IgD-negative memory B cell (primary cell): Measurements from ENCODE around the gene EVI5. TPM values are rescaled to one million over a fixed set of nuclear protein-coding genes. Genes with fewer than 3 reads are reported as not detected.
"Not testable (repeated sequence)": the region's sequence is repeated elsewhere in the genome, so short reads cannot be mapped to it uniquely, and the experiment has no call there.

Experiments used
- H3K27ac Mint-ChIP-seq, 3 donors: one replicate each; pipeline ENCODE4 v1.8.0; 2020 to 2022; ENCODE audit warnings: mild to moderate bottlenecking in 3 of 3, mixed read lengths in 3 of 3, moderate library complexity in 1 of 3
- H3K27me3 Mint-ChIP-seq: one replicate; pipeline ENCODE4 v1.8.0; 2021; ENCODE audit warnings: mixed read lengths
- H3K36me3 Mint-ChIP-seq: one replicate; pipeline ENCODE4 v1.8.0; 2020; ENCODE audit warnings: mild to moderate bottlenecking, mixed read lengths
- H3K4me1 Mint-ChIP-seq, 3 donors: one replicate each; pipeline ENCODE4 v1.8.0; 2020 to 2022; ENCODE audit warnings: mixed read lengths in 3 of 3, mild to moderate bottlenecking in 1 of 3
- H3K4me3 Mint-ChIP-seq, 4 donors: one replicate each; pipeline ENCODE4 v1.8.0; 2020 to 2022; ENCODE audit warnings: mild to moderate bottlenecking in 4 of 4, mixed read lengths in 4 of 4, moderate library complexity in 3 of 4
- H3K9me3 Mint-ChIP-seq, 3 donors: one replicate each; pipeline ENCODE4 v1.8.0; 2020 to 2021; ENCODE audit warnings: mixed read lengths in 3 of 3, mild to moderate bottlenecking in 1 of 3
- polyA plus RNA-seq: library from polyadenylated mRNA; unstranded; fragments of 300-500 nt; fragmentation: Illumina TruSeq; gene quantifications from one replicate; pipeline ENCODE4 v1.2.3, GENCODE V29; 2021

The EVI5 gene
- polyA plus RNA-seq, 1 donor from 2014 or later: 4.8 TPM

DNA sequence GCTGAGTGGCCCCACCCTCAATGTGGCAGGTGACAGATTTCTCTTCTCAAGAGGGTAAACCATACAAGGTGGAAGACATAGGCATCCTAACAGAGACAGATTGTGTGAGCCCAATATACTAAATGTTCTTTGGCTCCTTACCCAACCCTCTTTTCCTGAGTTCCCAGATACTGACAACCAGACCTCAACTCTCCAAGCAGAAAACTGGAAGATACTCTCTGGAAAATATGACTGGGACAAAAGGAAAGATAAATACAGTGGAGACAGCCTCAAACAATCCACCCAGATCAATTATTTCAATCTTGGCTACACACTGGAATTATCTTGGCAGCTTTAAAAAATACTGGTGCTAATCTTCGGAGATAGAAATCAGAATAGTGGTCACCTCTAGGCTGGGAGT is 6.5 kb downstream of the EVI5 start:
- H3K4me1 Mint-ChIP-seq: peaks cover 17 to 23% (median 17%) of the 10 kb centered on the region in 3 donors
- no peak overlapping the region for H3K27ac Mint-ChIP-seq
- peaks cover 0 to 2% (median 0%) of the 10 kb centered on the region in 3 donors for H3K9me3 Mint-ChIP-seq
- no peaks in the 10 kb centered on the region for H3K27me3 Mint-ChIP-seq
- H3K36me3 Mint-ChIP-seq: peaks cover 13% of the 10 kb centered on the region
- peak overlapping the region in 1 of 4 donors; percentile 52 for H3K4me3 Mint-ChIP-seq

DNA sequence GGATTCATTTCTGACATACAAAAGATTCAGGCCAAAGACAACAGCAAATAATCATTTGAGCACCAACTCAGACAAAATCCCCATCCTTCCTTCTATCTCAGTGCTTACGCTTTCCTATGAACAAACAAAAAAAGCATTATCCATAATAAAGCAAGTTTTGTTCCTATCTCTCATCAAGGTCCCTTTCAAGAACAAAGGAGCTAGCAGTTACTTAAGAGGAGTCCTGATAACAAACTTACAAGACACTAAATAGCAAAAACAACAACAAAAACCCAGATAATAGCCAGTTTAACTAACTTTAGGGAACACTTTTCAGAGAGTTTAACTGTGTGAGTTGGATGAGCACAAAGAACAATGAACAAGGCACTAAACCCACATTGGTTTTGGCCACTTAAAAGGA is 10.5 kb downstream of the EVI5 start:
- H3K27me3 Mint-ChIP-seq: no peaks in the 10 kb centered on the region

DNA sequence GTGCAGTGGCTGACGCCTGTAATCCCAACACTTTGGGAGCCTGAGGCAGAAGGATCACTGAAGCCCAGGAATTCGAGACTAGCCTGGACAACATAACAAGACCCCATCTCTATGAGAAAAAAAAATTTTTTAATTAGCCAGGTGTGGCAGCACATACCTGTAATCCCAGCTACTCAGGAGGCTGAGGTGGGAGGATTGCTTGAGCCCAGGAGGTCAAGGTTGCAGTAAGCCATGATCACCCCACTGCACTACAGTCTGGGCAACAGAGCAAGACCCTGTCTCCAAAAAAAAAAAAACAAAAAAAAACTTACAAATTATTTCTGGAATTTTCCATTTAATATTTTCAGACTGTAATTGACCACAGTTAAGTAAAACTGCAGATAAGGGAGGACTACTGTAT is 11.2 kb downstream of the EVI5 start:
- not testable (repeated sequence) for H3K4me3 Mint-ChIP-seq, H3K27ac Mint-ChIP-seq, H3K9me3 Mint-ChIP-seq, H3K27me3 Mint-ChIP-seq
- Mint-ChIP-seq H3K36me3 (peaks cover 17% of the 10 kb centered on the region), H3K4me1 (peaks cover 10 to 13% (median 10%) of the 10 kb centered on the region in 3 donors)

More for the DNA sequence above, 10.5 kb downstream of the EVI5 start:
- Mint-ChIP-seq H3K4me3 (peak overlapping the region in 1 of 4 donors; percentile 32), H3K9me3 (peaks cover 0 to 2% (median 0%) of the 10 kb centered on the region in 3 donors), H3K4me1 (peaks cover 7 to 13% (median 8%) of the 10 kb centered on the region in 3 donors), H3K36me3 (peaks cover 15% of the 10 kb centered on the region), H3K27ac (no peak overlapping the region)

DNA sequence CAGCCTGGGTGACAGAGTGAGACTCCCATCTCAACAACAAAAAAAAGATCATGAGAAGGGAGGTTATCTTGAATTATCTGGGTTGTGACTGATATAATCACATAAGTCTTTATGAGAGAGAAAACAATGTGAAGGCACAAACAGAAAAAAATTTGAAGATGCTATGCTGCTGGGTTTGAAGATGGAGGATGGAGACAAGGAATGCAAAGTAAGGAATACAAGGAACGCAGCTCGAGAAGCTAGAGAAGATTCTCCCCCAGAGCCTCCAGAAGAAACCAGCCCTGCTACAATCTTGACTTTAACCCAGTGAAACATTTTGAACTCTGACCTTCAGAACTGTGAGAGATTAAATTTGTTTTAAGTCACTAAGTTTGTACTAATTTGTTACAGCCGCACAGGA is 15.1 kb downstream of the EVI5 start:
- Mint-ChIP-seq H3K4me1 (peaks cover 7 to 12% (median 7%) of the 10 kb centered on the region in 3 donors), H3K36me3 (peaks cover 11% of the 10 kb centered on the region), H3K9me3 (peaks cover 4 to 5% (median 5%) of the 10 kb centered on the region in 3 donors), H3K27ac (no peak overlapping the region), H3K27me3 (no peaks in the 10 kb centered on the region), H3K4me3 (no peak overlapping the region)

DNA sequence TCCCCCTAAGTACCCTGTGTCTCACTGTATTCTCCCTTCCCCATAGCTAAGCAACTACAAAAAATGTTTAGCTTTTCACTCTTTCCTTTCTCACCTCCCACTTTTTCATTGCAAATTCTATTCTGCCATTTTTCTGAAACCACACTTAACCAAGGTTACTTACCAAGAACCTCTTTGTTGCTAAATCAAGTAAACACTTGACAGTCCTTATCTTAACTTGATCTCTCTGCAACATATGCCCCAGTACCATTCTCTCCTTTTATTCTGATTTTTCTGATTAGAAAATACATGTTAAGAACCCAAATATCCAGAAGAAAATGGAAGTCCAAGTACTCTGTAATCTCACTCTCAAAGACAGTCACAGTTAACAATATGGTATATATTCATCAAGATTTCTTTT is 16.0 kb downstream of the EVI5 start:
- peaks cover 0 to 8% (median 4%) of the 10 kb centered on the region in 3 donors for H3K4me1 Mint-ChIP-seq
- peaks cover 11% of the 10 kb centered on the region for H3K36me3 Mint-ChIP-seq
- no peak overlapping the region for H3K4me3 Mint-ChIP-seq
- H3K9me3 Mint-ChIP-seq: peaks cover 4 to 5% (median 5%) of the 10 kb centered on the region in 3 donors
- H3K27me3 Mint-ChIP-seq: no peaks in the 10 kb centered on the region
- H3K27ac Mint-ChIP-seq: no peak overlapping the region

DNA sequence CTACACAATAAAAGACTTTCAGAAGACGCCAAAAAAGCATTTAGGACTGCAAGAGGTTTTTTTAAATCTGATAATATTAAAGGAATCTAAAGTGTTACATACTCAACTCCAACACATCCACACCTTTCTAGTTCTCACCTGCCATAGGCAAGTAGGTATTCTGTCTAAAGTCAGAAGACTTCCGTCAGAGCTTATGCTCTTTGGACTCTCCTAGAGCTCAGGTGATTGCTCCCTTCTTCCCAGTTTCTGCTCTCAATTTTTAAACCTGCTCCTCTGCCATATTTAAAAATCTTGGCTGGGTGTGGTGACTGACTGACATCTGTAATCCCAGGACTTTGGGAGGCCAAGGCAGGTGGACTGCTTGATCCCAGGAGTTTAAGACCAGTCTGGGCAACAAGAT is 16.6 kb downstream of the EVI5 start:
- Mint-ChIP-seq H3K9me3 (peaks cover 4 to 5% (median 5%) of the 10 kb centered on the region in 3 donors), H3K36me3 (peaks cover 11% of the 10 kb centered on the region), H3K4me3 (no peak overlapping the region), H3K4me1 (peaks cover 0 to 8% (median 4%) of the 10 kb centered on the region in 3 donors), H3K27me3 (no peaks in the 10 kb centered on the region), H3K27ac (peak overlapping the region in 1 of 3 donors; percentile 39)

DNA sequence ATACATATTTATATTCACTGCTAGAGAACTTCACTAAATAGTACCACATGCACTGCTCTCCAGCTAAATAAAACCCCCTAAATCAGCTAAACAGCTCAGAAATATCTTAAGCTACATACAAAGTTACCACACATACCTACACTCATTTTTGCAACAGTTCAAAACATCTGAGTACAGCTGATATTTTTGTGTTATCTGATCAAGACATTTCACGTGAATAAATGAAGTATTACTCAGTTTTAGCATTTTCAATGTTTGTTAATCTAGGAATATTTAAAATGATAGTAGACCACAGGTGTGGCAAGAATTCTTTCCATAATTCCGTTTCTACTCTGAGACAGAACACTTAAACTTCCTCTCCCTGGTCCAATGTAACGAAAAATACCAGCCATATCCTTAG is 20.8 kb downstream of the EVI5 start:
- Mint-ChIP-seq H3K27ac (no peak overlapping the region), H3K36me3 (peaks cover 4% of the 10 kb centered on the region), H3K4me1 (peaks cover 0 to 6% (median 3%) of the 10 kb centered on the region in 3 donors), H3K9me3 (peaks cover 4 to 5% (median 5%) of the 10 kb centered on the region in 3 donors), H3K27me3 (no peaks in the 10 kb centered on the region), H3K4me3 (no peak overlapping the region)

DNA sequence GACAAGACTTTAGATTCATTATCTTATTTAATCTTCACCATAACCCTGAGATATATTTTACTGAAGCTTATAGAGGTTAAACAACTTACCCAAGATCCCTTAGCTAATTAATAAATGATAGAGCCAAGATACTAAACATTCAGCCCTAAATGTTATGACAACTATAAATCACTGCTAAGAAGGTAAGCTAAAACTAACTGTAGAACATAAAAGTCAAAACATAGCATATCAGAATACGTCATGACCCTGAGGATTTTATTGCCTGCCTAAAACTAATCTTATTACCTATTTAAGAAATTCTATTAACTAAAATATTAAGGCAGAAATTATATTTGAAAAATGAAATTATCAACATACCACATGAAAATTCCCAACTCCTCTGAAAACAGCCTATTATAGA is 22.6 kb downstream of the EVI5 start:
- H3K27ac Mint-ChIP-seq: no peak overlapping the region
- H3K36me3 Mint-ChIP-seq: peaks cover 1% of the 10 kb centered on the region
- no peaks in the 10 kb centered on the region for H3K27me3 Mint-ChIP-seq
- peaks cover 0 to 3% (median 3%) of the 10 kb centered on the region in 3 donors for H3K4me1 Mint-ChIP-seq
- H3K9me3 Mint-ChIP-seq: no peaks in the 10 kb centered on the region
- no peak overlapping the region for H3K4me3 Mint-ChIP-seq

DNA sequence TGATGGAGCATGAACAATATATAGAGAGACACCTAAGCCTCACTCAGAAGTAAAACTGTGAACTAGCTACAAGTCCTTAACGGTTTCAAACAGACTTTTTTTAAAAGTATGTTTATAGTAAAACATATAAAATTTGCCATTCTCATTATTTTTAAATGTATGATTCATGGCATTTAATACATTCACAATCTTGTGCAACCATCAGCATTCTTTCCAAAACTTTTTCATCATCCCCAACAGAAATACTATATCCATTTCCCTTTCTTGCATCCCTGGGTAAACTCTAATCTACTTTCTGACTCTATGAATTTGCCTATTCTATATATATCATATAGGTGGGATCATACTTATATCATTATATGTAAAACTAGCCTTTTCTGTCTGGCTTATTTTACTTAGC is 25.5 kb downstream of the EVI5 start:
- H3K4me3 Mint-ChIP-seq: no peak overlapping the region
- H3K27me3 Mint-ChIP-seq: no peaks in the 10 kb centered on the region
- peaks cover 14% of the 10 kb centered on the region for H3K36me3 Mint-ChIP-seq
- H3K9me3 Mint-ChIP-seq: peaks cover 0 to 3% (median 0%) of the 10 kb centered on the region in 3 donors
- no peak overlapping the region for H3K27ac Mint-ChIP-seq
- peaks cover 0 to 3% (median 1%) of the 10 kb centered on the region in 3 donors for H3K4me1 Mint-ChIP-seq

DNA sequence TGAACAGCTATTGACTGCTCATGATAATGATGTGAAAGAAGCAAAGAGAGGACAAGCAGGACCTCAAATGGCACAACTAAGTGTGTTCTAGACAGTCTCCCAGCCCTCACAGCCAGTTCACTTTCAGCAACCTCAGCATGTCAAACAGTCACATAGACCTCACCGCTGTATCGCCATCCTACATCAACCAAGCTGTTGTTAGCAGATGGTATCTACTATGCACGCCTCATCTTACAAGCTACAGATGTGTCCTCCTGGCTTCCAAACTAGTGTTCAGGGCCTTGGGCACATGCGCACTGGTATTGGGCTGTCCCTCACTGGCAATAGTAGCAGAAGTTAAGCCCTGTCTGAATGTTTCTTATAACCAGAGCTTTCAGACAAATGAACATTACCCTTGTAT is 28.4 kb downstream of the EVI5 start:
- Mint-ChIP-seq H3K9me3 (peaks cover 0 to 3% (median 0%) of the 10 kb centered on the region in 3 donors), H3K27ac (no peak overlapping the region), H3K4me1 (peaks cover 0 to 5% (median 1%) of the 10 kb centered on the region in 3 donors), H3K36me3 (peaks cover 15% of the 10 kb centered on the region), H3K4me3 (no peak overlapping the region), H3K27me3 (no peaks in the 10 kb centered on the region)

DNA sequence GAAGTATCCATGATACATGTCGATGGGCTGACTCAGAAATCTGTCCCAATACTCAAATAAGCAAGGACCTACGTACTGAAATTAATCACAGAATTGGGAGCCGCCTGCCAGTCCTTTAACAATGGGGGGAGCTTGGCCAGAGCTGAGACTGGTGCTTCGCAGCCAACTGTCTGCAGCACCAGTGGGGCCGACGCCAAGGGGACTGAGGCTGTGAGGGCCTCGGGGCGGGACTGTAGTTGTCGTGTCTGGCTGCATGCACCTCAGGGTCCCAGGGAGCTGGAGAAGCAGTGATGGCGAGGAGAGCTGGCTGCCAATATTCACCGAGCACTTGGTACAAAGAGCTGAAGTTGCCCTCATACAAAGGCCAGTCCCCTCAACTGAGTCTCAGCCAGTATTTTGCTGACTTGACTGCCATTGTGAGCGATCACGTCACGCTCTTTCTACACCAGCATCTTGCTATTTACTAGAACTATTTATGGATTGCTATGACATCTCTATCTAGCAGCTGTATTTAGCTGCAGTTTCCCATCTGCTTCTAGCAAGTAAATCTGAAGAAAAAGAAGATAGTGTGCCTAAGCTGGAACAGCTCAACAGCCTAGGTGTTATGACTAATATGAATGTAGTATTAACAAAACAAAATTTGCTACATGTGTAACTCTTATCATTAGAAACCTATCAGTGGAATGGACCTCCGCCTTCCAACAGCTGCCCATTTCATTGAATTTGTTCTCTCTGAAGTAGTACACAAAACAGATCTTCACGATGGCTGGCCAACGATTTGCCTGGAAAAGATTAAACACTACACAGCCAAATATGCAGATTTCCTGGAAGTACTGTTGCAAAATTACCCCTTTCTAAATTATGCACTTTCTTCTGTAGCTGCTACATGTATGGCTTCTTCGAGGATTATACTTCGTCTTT is 29.1 kb downstream of the EVI5 start:
- Mint-ChIP-seq H3K27me3 (no peaks in the 10 kb centered on the region), H3K4me3 (no peak overlapping the region), H3K36me3 (peaks cover 15% of the 10 kb centered on the region), H3K9me3 (peaks cover 0 to 3% (median 0%) of the 10 kb centered on the region in 3 donors), H3K4me1 (peaks cover 1 to 5% (median 5%) of the 10 kb centered on the region in 3 donors), H3K27ac (no peak overlapping the region)

DNA sequence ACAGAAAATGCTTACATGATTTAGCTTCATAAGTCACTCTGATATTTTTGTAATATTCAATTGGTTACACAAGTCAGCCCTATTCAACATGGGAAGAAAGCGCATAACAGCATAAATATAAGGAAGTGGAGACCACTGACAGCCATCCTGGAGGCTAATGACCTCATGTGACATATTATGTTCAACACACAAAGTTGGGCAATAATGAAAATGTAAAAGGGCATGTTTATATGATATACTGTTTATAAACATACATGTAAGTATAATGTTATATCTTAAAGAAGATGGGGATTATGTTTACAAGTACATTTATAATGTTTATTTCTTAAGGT is 30.2 kb downstream of the EVI5 start:
- no peaks in the 10 kb centered on the region for H3K27me3 Mint-ChIP-seq
- H3K9me3 Mint-ChIP-seq: peaks cover 0 to 3% (median 0%) of the 10 kb centered on the region in 3 donors
- peaks cover 1 to 6% (median 5%) of the 10 kb centered on the region in 3 donors for H3K4me1 Mint-ChIP-seq
- H3K4me3 Mint-ChIP-seq: no peak overlapping the region
- no peak overlapping the region for H3K27ac Mint-ChIP-seq
- H3K36me3 Mint-ChIP-seq: peaks cover 15% of the 10 kb centered on the region

DNA sequence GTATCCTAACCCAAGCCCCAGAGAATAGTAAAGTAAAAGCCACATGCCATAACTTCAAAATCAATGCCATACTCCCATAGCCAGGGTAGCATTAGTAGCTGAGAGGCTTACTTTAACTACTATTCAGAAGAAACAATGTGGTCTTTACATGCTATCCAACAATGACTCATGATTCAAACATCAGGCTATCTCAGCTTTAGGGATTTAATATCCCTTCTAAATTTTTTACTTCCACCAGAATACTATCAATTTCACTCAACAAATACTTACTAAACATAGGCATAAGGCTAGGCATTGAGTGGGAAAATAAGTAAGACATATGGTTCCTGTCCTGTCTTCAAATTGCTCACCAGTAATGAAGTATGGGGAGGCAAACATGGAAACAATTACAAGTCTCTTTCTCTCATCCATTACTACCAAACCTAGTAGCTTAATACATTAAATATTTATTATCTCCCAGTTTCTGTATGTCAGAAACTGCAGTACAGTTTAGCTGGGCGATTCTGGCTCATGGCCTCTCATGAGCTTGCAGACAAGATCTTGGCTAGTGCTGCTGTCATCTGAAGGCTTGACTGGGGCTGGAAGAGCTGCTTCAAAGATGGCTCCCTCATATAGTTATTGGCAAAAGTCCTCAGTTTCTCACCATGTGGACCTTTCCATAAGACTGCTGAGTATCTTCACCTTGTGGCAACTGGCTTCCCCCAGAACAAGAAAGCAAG is 30.7 kb downstream of the EVI5 start:
- Mint-ChIP-seq H3K27ac (no peak overlapping the region), H3K36me3 (peaks cover 15% of the 10 kb centered on the region), H3K4me3 (no peak overlapping the region)

DNA sequence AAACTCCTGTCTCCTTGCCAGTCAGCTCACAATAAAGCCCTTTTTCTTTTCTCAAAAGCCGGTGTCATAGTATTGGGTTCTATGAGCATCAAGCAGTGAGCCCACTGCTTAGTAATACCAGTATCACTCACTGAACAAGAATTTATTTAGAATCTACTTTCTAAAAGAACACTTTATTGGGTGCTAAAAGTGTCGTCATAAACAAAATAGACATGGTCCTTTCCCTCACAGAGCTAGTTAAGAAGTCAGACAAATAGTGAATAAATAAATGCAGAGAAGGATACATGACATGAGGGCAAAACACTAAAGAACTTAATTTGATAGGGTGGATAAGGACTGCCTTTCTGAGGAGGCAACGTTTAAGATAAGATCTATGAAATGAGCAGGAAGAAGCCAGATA is 32.2 kb downstream of the EVI5 start:
- peaks cover 13% of the 10 kb centered on the region for H3K36me3 Mint-ChIP-seq
- peaks cover 2 to 9% (median 8%) of the 10 kb centered on the region in 3 donors for H3K4me1 Mint-ChIP-seq
- peaks cover 0 to 3% (median 0%) of the 10 kb centered on the region in 3 donors for H3K9me3 Mint-ChIP-seq
- H3K4me3 Mint-ChIP-seq: no peak overlapping the region
- peak overlapping the region in 1 of 3 donors; percentile 69 for H3K27ac Mint-ChIP-seq
- H3K27me3 Mint-ChIP-seq: no peaks in the 10 kb centered on the region

More for the DNA sequence above, 30.7 kb downstream of the EVI5 start:
- Mint-ChIP-seq H3K9me3 (peaks cover 0 to 3% (median 0%) of the 10 kb centered on the region in 3 donors), H3K4me1 (peaks cover 1 to 6% (median 5%) of the 10 kb centered on the region in 3 donors), H3K27me3 (no peaks in the 10 kb centered on the region)

DNA sequence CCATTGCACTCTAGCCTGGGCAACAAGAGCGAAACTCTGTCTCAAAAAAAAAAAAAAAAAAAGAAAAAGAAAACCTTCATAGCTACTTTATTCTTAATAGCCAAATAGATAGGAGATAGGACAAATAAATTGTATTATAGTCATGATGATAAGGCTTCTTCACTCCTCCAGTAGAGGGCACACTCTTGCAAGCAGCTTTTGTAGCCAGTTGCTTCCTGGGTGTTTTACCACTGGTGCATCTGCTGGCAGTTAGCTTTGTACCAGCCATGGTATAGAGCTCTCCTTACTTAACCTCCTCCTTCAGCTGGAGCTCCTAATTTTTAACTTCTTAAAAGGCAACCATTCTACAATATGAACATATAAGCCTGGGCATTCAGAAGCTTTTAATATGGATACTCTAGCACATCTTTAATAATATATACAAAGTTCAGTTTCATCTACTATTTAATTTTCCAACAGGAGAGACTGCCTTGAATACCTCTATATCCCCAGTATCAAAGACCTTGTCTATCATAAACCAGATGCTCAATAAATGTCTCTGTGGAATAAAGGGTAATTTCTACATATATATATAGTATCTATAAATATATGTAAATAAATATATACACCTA is 35.8 kb downstream of the EVI5 start:
- no peaks in the 10 kb centered on the region for H3K9me3 Mint-ChIP-seq
- no peaks in the 10 kb centered on the region for H3K27me3 Mint-ChIP-seq
- no peaks in the 10 kb centered on the region for H3K36me3 Mint-ChIP-seq
- no peak overlapping the region for H3K4me3 Mint-ChIP-seq
- H3K27ac Mint-ChIP-seq: no peak overlapping the region
- peaks cover 6 to 13% (median 9%) of the 10 kb centered on the region in 3 donors for H3K4me1 Mint-ChIP-seq
